HepG2 (cell line): Measurements from ENCODE around the gene SOX5. TPM values are rescaled to one million over a fixed set of nuclear protein-coding genes. Genes with fewer than 3 reads are reported as not detected.

Experiments
- ATAC-seq: fragments of 200-7000 bp; cut with Tn5 transposase; 3 replicates; pipeline ENCODE4 v1.9.1; 2020; ENCODE audit warnings: mild to moderate bottlenecking, moderate library complexity
- BruUV-seq: library from RNA; stranded (reverse); fragments of 400-500 nt; replicated peaks from 2 replicates; lab custom pipeline; 2021; lab: Mats Ljungman, UMichigan
- CTCF ChIA-PET: fragments of 300-600 bp; formaldehyde crosslinking; extraction: SDS; loops from one replicate; lab custom pipeline; 2021; ENCODE audit warnings: low total read pairs, inconsistent platforms, low intra/inter-chr PET ratio; lab: Yijun Ruan, JAX
- POLR2A ChIA-PET: fragments of 350-600 bp; sonication (Branson Sonifier 250); formaldehyde crosslinking; loops from one replicate; lab custom pipeline; 2020; ENCODE audit warnings: antibody characterized with exemption, inconsistent platforms; lab: Yijun Ruan, JAX
- DNase-seq: peaks from one replicate; pipeline ENCODE4 v3.0.0-alpha.2; 2015; ENCODE audit warnings: low spot score
- FAIRE-seq: peaks from 3 replicates; lab custom pipeline; 2011; peaks lifted over from hg19 to GRCh38; lab: Jason Lieb, UNC
- H2AFZ ChIP-seq: one replicate; pipeline ENCODE4 v1.6.1; 2011; ENCODE audit warnings: low read length, inconsistent platforms
- H3K27ac ChIP-seq: fragments of 300-600 bp; 3 replicates; pipeline ENCODE4 v1.8.0; 2011; ENCODE audit warnings: mixed run types, mild to moderate bottlenecking, mixed read lengths, low read length, inconsistent platforms; ENCODE audit not compliant: insufficient read depth; ENCODE audit errors: extremely low read length
- H3K27me3 ChIP-seq, 2 experiments: fragments of 200-600 bp in 1 of 2; 2 replicates in 1 of 2; 3 replicates in 1 of 2; pipeline versions ENCODE4 v1.6.0 to v1.8.0; 2011; ENCODE audit warnings: low read length in 2 of 2, mild to moderate bottlenecking in 2 of 2, moderate library complexity in 2 of 2, inconsistent platforms in 1 of 2; ENCODE audit not compliant: insufficient read depth in 2 of 2, control insufficient read depth in 1 of 2
- H3K36me3 ChIP-seq, 2 experiments: fragments of 200-600 bp in 1 of 2; replicated peaks in 1 of 2; 2 replicates in 1 of 2; 3 replicates in 1 of 2; pipeline versions ENCODE4 v1.5.1 to v1.8.0; 2011; ENCODE audit warnings: low read length in 2 of 2, inconsistent platforms in 1 of 2; ENCODE audit not compliant: insufficient read depth in 2 of 2, control insufficient read depth in 1 of 2
- H3K4me1 ChIP-seq: 2 replicates; pipeline ENCODE4 v1.5.1; 2012; ENCODE audit warnings: low read length, inconsistent platforms; ENCODE audit not compliant: insufficient read depth
- H3K4me2 ChIP-seq: 2 replicates; pipeline ENCODE4 v1.6.0; 2011; ENCODE audit warnings: low read depth, low read length, inconsistent platforms
- H3K4me3 ChIP-seq, 3 experiments: fragments of 200-600 bp in 1 of 3; sonication (generic), shearing (Covaris generic) in 1 of 3; replicated peaks in 1 of 3; 2 replicates each; pipeline ENCODE4 v1.5.1; 2011 to 2016; ENCODE audit warnings: low read length in 3 of 3, inconsistent platforms in 2 of 3, low read depth in 2 of 3, mild to moderate bottlenecking in 2 of 3, control low read depth in 1 of 3, mixed read lengths in 1 of 3; ENCODE audit not compliant: insufficient read depth in 1 of 3
- H3K79me2 ChIP-seq: one replicate; pipeline ENCODE4 v1.6.1; 2011; ENCODE audit warnings: low read length, inconsistent platforms; ENCODE audit not compliant: insufficient read depth
- H3K9ac ChIP-seq: 2 replicates; pipeline ENCODE4 v1.6.0; 2011; ENCODE audit warnings: mild to moderate bottlenecking, low read depth, low read length, inconsistent platforms; ENCODE audit not compliant: insufficient read depth
- H3K9me3 ChIP-seq: 2 replicates; pipeline ENCODE4 v1.5.1; 2012; ENCODE audit warnings: mild to moderate bottlenecking, low read length
- H4K20me1 ChIP-seq: 2 replicates; pipeline ENCODE4 v1.6.0; 2011; ENCODE audit warnings: inconsistent platforms, mild to moderate bottlenecking, low read length, moderate library complexity; ENCODE audit not compliant: insufficient read depth
- ARID3A ChIP-seq: IDR thresholded peaks from 2 replicates; pipeline ENCODE4 v1.6.1; 2012; ENCODE audit warnings: low read depth, low read length, improper control_type of control experiment
- CEBPG ChIP-seq: IDR thresholded peaks from 2 replicates; pipeline ENCODE4 v1.6.1; 2016
- JUNB ChIP-seq: sonication (generic); formaldehyde crosslinking; IDR thresholded peaks from 2 replicates; pipeline ENCODE4 v1.8.0; 2022; ENCODE audit warnings: missing genetic modification reagents, mild to moderate bottlenecking, borderline replicate concordance
- MXI1 ChIP-seq: IDR thresholded peaks from 3 replicates; pipeline ENCODE4 v1.6.1; 2012; ENCODE audit warnings: low read depth, low read length, inconsistent platforms, borderline replicate concordance
- NR2F6 ChIP-seq, 2 experiments: IDR thresholded peaks; 2 replicates each; pipeline ENCODE4 v1.6.1; 2016; ENCODE audit warnings: antibody characterized with exemption in 1 of 2, mild to moderate bottlenecking in 1 of 2
- ZFP90 ChIP-seq: sonication (generic); formaldehyde crosslinking; IDR thresholded peaks from 2 replicates; pipeline ENCODE4 v1.8.0; 2022; ENCODE audit warnings: missing genetic modification reagents, mild to moderate bottlenecking, inconsistent platforms, borderline replicate concordance
- ZHX2 ChIP-seq, 2 experiments: sonication (generic) in 1 of 2; formaldehyde crosslinking in 1 of 2; IDR thresholded peaks; 2 replicates each; pipeline versions ENCODE4 v1.6.1 to v1.9.0; 2014 to 2022; ENCODE audit warnings: antibody characterized with exemption in 1 of 2, borderline replicate concordance in 1 of 2, inconsistent platforms in 1 of 2, low read depth in 1 of 2, missing genetic modification reagents in 1 of 2
- ZNF225 ChIP-seq: sonication (generic); formaldehyde crosslinking; IDR thresholded peaks from 2 replicates; pipeline ENCODE4 v1.4.0; 2020; ENCODE audit warnings: mild to moderate bottlenecking, missing genetic modification reagents
- ZNF24 ChIP-seq: fragments of 450-650 bp; IDR thresholded peaks from 2 replicates; pipeline ENCODE4 v1.6.1; 2017; ENCODE audit warnings: antibody characterized with exemption, mild to moderate bottlenecking
- ZNF275 ChIP-seq: sonication (generic); formaldehyde crosslinking; IDR thresholded peaks from 2 replicates; pipeline ENCODE4 v1.8.0; 2022; ENCODE audit warnings: missing genetic modification reagents, mild to moderate bottlenecking, inconsistent platforms, borderline replicate concordance
- ZNF326 ChIP-seq: sonication (generic); formaldehyde crosslinking; IDR thresholded peaks from 2 replicates; pipeline ENCODE4 v1.4.0; 2020; ENCODE audit warnings: missing genetic modification reagents, borderline replicate concordance
- ZNF605 ChIP-seq: sonication (generic); formaldehyde crosslinking; IDR thresholded peaks from 2 replicates; pipeline ENCODE4 v1.8.0; 2022; ENCODE audit warnings: mild to moderate bottlenecking, missing genetic modification reagents
- ZNF7 ChIP-seq: IDR thresholded peaks from 2 replicates; pipeline ENCODE4 v1.6.1; 2016; ENCODE audit warnings: missing biosample characterization, missing genetic modification reagents
- ZNF780A ChIP-seq: sonication (generic); formaldehyde crosslinking; IDR thresholded peaks from 2 replicates; pipeline ENCODE4 v1.8.0; 2022; ENCODE audit warnings: mild to moderate bottlenecking, missing genetic modification reagents, moderate library complexity
- ZNF788 ChIP-seq: sonication (generic); formaldehyde crosslinking; IDR thresholded peaks from 2 replicates; pipeline ENCODE4 v1.5.0; 2020; ENCODE audit warnings: mild to moderate bottlenecking, missing genetic modification reagents, borderline replicate concordance
- ZNF816 ChIP-seq: sonication (generic); formaldehyde crosslinking; IDR thresholded peaks from 2 replicates; pipeline ENCODE4 v1.8.0; 2022; ENCODE audit warnings: missing genetic modification reagents, mild to moderate bottlenecking, borderline replicate concordance
- WGBS: methylation state at CpG from one replicate; pipeline ENCODE4 v1.1.6; 2017; ENCODE audit warnings: low lambda C conversion rate; 5-methylcytosine and 5-hydroxymethylcytosine counted together
- in situ Hi-C: cut with HindIII; loops from 2 replicates; pipeline ENCODE4 v1.10.0; 2017; ENCODE audit warnings: low pct_unique_long_range_greater_than_20kb; ENCODE audit not compliant: extremely low pct_ligation_motif_present
- intact Hi-C: fragments of 100-400 bp; cut with micrococcal nuclease; formaldehyde crosslinking; loops from one replicate; pipeline ENCODE4 v1.10.0; 2022; ENCODE audit not compliant: unreplicated experiment
- polyA plus RNA-seq, 8 experiments: library from polyadenylated mRNA; depleted of rRNA in 3 of 8; stranded (reverse) in 7 of 8; unstranded in 1 of 8; fragments of >200 nt; fragmentation: Illumina TruSeq in 4 of 8; extraction: Trizol in 4 of 8; gene quantifications; 2 replicates each; pipeline versions ENCODE4 v1.2.1 to v1.2.3, GENCODE V29; 2011 to 2016; ENCODE audit warnings: low read depth in 4 of 8, missing spikeins in 1 of 8, mixed read lengths in 1 of 8; ENCODE audit not compliant: insufficient read depth in 1 of 8
- total RNA-seq, 5 experiments: library from RNA; depleted of rRNA; stranded (reverse); fragments of >200 nt; fragmentation: Illumina TruSeq; extraction: Trizol; gene quantifications; 2 replicates each; pipeline ENCODE4 v1.2.3, GENCODE V29; 2016; ENCODE audit warnings: low read depth in 1 of 5

The SOX5 gene
- total and polyA plus RNA-seq, 2 of the 13 experiments (the other 11 are each of a cell fraction or from before 2014, with no cell fraction given), result 18.5 to 76.4 TPM

- H3K9ac ChIP-seq, result no peak overlapping the region
- no peak for DNase-seq
- H3K79me2 ChIP-seq, result no peaks in the 10 kb centered on the region
- no peaks in the 10 kb centered on the region for H4K20me1 ChIP-seq
- ChIA-PET POLR2A (no interaction called here), CTCF (no interaction called here)
- 98% methylated on average over 4 of the region's 4 CpGs for WGBS
- BruUV-seq, result no TSS peak
- no peak overlapping the region for H2AFZ ChIP-seq
- no peaks in the 10 kb centered on the region for H3K27me3 ChIP-seq
- H3K9me3 ChIP-seq, result no peaks in the 10 kb centered on the region
- in situ Hi-C loops, result no loop called here
- H3K36me3 ChIP-seq, result peaks cover 4 to 14% of the 10 kb centered on the region in 2 experiments; a peak in 3 of 5 replicates
- FAIRE-seq, result no peak
- no peak overlapping the region for H3K27ac ChIP-seq
- H3K4me1 ChIP-seq, result peaks cover 8% of the 10 kb centered on the region
- H3K4me2 ChIP-seq, result no peak overlapping the region
- no peak for ATAC-seq
- no peak overlapping the region for H3K4me3 ChIP-seq
- intact Hi-C loops, result no loop called here
- TF ChIP-seq ZNF326 (no peak), NR2F6 (IDR thresholded peaks at IDR 0.05) (no peak), NR2F6 (CRISPR knock-in tag; IDR thresholded peaks at IDR 0.05) (no peak), ZFP90 (CRISPR knock-in tag) (no peak), ZNF275 (no peak), ZHX2 (IDR thresholded peaks at IDR 0.05; ENCODE audit: low read depth) (no peak), ZHX2 (CRISPR knock-in tag; IDR thresholded peaks at IDR 0.05; ENCODE audit: borderline replicate concordance) (no peak), MXI1 (no peak), ZNF788 (CRISPR knock-in tag) (no peak), ZNF780A (CRISPR knock-in tag) (no peak), ZNF605 (no peak), JUNB (CRISPR knock-in tag) (no peak), CEBPG (no peak), ARID3A (no peak), ZNF24 (no peak), ZNF7 (CRISPR knock-in tag) (no peak), ZNF225 (CRISPR knock-in tag) (no peak), ZNF816 (CRISPR knock-in tag) (no peak)
Measured at GRCh38 chr12:23555180-23555824, 394.2 kb downstream of the SOX5 start.
